ENCODE measurements around the gene FAM24A.
"Not testable (repeated sequence)": the region's sequence is repeated elsewhere in the genome, so short reads cannot be mapped to it uniquely, and the experiment has no call there.

FAM24A gene

GRCh38 chr10:122910310-122910709 is at the start of gene FAM24A:
Gene FAM24A (plus strand): TSS chr10:122910610. CDS start chr10:122911635, 1,025 bp downstream.
- DNase-seq = no peak

- DNase-seq = no peak
Measured at GRCh38 chr10:122861711-122862161, 48.7 kb upstream of the FAM24A start.

DNA sequence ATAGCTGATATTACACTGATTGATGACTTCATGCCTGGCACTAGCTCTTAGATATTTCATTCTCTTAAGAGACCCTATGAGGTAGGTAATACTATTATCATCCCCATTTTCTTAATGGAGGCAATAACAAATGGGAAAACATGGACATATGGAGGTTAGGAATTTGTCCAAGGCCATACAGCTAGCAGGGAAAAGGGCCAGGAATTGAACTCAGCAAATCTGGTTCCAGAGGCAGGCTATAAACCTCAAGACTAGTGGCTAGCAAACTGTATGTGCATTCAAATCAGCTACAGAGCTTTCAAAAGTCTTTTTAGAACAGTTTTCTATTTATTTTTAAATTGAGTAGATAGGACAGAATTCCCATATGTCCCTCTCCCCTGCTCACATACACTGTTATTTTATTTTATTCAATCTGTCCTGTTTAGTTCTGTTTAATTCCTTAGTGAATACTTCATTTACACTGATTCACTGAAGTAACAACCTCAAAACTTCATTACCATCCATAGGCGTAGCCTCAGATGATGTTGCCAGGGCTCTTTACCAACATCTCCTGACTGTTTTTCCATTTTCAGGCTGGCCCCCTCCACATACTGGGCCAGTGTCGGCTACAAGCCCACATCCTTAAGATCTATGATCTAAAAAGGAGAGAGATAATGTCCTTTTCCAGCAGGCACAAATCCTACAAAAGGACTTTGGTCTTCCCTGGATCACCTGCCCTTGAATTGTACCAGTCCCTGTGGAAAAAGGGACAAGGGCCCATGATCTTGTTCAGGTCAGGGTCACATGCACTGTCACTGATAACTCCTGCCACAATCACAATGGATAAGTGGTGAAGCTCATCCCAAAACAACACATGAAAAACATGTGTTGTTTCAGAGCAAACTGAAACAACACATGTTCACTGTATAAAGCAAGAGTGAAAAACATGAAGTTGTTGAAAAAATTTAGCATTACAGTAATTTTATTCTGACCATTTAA is 46.9 kb upstream of the FAM24A start:
- DNase-seq = no peak

GRCh38 chr10:122864194-122864592 is 46.2 kb upstream of the FAM24A start:
- DNase-seq = no peak

GRCh38 chr10:122864901-122865300 is 45.5 kb upstream of the FAM24A start:
- DNase-seq = no peak

GRCh38 chr10:122866757-122867482 is 43.5 kb upstream of the FAM24A start:
- DNase-seq = not testable (repeated sequence)

DNA sequence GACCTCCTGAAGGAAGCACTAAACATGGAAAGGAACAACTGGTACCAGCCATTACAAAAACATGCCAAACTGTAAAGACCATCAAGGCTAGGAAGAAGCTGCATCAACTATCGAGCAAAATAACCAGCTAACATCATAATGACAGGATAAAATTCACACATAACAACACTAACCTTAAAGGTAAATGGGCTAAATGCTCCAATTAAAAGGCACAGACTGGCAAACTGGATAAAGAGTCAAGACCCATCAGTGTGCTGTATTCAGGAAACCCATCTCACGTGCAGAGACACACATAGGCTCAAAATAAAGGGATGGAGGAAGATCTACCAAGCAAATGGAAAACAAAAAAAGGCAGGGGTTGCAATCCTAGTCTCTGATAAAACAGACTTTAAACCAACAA is 41.6 kb upstream of the FAM24A start:
- DNase-seq = not testable (repeated sequence)

DNA sequence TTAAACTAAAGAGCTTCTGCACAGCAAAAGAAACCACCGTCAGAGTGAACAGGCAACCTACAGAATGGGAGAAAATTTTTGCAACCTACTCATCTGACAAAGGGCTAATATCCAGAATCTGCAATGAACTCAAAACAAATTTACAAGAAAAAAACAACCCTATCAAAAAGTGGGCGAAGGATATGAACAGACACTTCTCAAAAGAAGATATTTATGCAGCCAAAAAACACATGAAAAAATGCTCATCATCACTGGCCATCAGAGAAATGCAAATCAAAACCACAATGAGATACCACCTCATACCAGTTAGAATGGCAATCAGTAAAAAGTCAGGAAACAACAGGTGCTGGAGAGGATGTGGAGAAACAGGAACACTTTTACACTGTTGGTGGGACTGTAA is 38.5 kb upstream of the FAM24A start:
- DNase-seq = not testable (repeated sequence)

DNA sequence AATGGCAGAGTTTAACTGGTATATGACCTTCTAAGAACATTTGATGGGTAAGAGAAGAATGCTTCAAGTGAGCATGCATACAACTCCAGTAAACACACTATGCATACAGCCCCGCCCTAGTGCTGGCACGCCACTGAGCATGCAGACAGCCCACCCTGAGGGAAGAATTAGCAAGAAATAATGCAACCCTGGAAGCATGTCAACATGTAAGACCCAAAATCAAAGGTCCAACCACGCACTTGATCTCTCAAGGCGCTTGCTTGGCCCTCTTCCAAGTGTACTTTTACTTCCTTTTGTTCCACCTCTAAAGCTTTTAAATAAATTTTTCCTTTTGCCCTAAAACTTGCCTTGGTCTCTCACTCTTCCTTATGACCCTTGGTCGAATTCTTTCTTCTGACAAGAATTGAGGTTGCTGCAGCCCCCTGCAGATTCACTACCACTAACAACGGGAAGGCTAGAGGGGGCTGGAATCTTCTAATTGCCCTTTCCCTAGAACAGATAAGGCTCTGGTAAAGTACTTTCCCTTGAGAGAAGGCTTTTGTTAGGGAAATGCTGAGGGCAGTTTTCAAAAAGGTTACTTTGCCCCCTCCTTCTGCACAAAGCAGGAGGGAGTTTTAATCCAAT is 34.5 kb upstream of the FAM24A start:
- DNase-seq = no peak

DNA sequence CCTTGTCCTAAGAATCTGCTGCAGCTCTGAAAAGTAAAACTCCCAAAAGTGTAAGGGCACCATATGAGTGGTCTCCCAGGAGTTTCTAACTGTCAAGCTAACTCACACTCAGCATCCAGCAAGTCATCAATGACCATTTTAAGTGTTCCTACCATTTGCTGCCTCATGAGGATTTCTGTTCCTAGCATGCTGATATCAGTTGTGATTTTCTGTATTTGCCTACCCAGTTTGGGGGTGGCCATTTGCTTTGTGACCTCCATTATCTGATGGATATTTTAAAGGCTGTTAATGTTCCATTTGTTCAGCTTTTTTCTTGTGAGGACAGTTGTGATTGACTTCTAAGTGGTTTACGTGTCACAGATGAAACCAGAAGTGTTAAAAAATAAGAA is 33.9 kb upstream of the FAM24A start:
- no peak for DNase-seq

DNA sequence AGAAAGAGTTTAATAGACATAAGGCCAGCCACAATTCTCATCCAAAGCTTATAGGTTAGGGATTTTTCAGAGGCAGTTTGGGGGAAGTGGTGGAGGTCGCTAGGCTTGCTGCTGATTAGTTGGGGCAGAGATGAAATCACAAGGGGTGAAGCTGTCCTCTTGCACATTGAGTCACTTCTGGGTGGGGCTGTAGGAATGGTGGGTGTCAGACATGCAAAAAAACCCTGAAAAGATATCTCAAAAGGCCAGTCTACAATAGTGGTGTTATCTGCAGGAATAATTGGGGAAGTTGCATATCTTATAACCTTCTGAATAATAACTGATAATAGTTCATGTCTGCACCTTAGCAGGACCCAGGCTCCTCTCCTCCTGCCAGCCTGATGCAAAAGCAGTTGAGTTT is 33.1 kb upstream of the FAM24A start:
- DNase-seq = no peak

DNA sequence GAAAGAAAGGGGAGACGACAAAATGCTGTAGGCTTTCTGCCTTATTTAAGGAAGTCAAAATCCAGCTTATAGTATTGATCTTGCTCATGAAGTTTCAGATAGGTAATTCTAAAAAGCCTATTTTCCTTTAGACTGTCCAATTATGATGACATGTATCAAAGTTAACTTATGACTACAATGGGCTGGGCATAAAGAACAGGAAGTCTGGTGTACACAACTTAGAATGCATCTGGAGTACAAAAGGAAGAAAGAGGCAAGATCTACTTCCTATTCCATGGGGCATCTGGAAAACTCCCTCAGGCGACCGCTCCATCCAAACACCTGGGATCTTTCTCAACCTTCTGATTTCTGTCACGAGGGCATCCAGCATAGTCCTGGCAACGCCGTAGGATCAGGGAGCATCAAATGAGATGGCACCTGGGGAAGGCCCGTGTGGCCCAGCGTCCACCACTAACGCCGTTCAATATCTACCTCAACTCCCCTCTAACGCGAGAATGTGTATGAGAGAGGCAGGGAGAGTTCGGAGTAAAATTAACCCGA is 31.5 kb upstream of the FAM24A start:
- peak; percentile 27 for DNase-seq

DNA sequence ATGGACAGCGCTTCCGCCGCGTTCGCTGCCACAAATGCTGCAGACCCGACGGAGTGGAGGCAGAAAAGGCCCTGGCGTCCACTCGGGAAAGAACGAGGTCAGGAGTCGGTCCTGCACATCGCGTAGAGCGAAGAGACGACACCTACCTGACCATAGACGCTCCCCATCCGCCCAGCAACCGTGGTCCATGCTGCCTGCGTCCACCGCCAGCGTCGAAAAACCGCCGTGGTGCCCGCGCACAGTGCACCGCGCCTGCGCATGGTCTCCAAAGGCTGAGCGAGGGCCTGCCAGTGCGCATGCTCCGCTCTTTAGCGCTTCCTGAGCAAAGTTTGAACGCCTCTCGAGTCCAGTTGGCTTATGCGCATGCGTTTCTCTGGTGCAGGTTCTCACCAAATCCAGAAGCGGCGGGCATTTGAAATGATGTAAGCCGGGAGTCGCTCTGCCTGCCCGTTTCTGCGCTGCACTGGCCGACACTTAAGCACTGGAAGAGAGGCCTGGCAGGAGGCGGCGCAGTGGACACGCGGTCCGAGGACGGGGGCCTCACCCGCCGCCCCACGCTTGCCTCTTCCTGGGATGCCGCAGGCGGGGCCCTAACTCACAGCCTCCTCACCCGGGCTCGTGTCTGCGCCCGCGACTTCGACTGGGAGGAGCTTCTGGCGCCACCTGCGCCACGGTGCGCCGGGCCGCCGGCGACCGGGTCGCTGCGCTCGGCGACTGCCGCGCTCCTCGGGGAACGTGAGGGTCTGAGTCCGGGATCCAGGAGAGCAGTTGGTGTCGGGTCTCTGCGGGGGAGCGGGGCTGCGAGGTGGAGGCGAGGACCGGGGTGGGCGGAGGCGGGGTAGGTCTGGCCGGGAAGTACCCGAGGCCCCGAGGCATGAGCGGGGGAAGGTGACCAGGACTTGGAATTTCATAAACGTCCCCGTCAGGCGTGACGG is 30.8 kb upstream of the FAM24A start, which contains the start of gene FAM24B:
Gene FAM24B (minus strand): TSS at position 243 of the 935 bp plus-strand sequence. CDS start 29,066 bp downstream, outside the sequence.
- peak; percentile 93 for DNase-seq

DNA sequence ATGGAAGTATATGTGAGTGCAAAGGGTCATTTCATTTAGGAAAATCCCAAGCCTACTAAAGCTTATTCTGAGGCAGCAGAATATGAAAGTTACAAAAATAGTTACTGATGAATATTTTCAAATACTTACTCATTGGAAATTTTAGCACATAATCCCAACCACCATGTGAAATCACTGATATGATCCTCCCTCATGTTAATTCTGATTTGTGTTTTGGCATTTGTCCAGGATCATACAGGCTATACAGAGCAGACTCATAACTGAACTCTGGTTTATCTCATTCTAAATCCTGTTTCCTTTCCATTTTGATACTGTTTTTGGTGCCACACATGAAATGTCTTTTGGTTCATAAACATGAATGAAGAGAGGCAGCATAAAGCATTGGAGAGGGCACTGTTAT is 27.6 kb upstream of the FAM24A start:
- DNase-seq = no peak

DNA sequence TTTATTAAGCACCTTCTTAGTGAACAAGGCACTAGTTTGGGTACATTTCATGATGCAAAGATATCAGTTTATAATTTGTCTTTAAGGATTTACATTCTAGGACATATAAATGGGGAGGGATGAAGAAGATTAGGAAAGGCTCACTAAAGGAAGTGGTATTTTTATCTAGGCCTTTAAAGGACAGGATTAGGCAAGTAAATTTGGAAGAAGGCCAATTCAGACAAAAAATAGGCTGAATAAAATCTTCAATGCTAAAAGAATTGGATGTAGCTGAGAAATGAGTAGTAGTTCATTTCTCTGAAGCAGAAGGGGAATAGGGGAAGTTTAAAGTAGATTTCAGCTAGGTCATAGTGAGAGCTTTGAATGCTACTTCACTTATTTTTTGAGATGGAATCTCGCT is 26.2 kb upstream of the FAM24A start:
- no peak for DNase-seq

GRCh38 chr10:122894261-122894944 is 16.0 kb upstream of the FAM24A start:
- DNase-seq = no peak

GRCh38 chr10:122903861-122904260 is 6.5 kb upstream of the FAM24A start:
- DNase-seq = not testable (repeated sequence)

DNA sequence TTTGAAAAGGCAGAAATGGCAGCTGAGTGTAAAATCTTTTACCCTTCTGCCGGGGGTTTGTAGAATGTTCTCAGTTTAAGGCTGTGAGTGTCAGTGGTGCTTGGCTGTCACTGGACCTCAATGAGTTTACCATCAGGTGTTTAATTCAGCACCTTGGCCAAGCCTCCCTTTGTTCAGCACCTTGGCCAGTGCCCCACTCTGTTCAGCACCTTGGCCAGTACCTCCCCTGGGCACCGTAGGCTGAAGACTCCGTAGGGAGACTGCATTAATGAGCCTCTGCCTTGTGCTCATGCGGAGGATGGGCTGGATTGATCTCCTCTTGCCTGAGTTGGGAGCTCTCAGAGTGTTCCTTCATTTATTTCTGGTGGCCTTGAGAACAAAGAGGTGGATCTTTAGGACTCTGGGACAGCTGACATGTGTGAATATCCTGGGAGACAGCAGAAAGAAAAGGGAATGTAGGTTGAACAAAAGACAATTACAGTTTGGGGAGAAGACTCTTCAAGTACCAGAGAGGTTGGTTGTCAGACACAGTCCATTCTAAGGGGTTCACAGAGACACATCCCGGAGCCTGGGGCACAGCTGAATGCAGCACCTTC is 1.6 kb downstream of the FAM24A start:
- DNase-seq = no peak

GRCh38 chr10:122915700-122916099 is 5.3 kb downstream of the FAM24A start:
- DNase-seq = no peak

DNA sequence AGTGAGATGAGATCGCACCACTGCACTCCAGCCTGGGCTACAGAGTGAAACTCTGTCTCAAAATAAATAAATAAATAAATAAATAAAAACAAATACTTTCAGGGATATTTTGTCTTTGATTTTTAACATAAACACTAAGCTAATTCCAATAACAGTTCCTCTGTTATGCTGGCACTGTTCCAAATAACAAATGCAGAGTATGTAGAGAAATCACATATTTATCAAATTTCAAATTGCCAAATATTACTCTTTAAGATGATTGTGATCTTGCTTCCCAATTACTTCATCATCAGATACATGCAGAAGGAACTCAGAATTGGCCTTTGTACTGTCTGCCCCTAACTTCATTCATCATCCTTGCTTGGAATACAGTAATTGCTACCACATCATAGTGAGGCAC is 19.7 kb downstream of the FAM24A start:
- no peak for DNase-seq

All from NCI-H2171 treated with DMSO at 0.1 percent for 48 hours (cell line).